Measurements from ENCODE around the gene IER5L. TPM values are rescaled to one million over a fixed set of nuclear protein-coding genes. Genes with fewer than 3 reads are reported as not detected.
A peak's percentile ranks its signal among the peaks of the same experiment; 100 is the strongest.
"Not testable (repeated sequence)": the region's sequence is repeated elsewhere in the genome, so short reads cannot be mapped to it uniquely, and the experiment has no call there.

The IER5L gene
- total RNA-seq, 1 donor from 2014 or later = 33.8 TPM

- no peak for FAIRE-seq
- DNase-seq (ENCODE audit: low spot score in 2 of 2) = no peak
Measured at GRCh38 chr9:129141066-129142041, 36.7 kb downstream of the IER5L start.

DNA sequence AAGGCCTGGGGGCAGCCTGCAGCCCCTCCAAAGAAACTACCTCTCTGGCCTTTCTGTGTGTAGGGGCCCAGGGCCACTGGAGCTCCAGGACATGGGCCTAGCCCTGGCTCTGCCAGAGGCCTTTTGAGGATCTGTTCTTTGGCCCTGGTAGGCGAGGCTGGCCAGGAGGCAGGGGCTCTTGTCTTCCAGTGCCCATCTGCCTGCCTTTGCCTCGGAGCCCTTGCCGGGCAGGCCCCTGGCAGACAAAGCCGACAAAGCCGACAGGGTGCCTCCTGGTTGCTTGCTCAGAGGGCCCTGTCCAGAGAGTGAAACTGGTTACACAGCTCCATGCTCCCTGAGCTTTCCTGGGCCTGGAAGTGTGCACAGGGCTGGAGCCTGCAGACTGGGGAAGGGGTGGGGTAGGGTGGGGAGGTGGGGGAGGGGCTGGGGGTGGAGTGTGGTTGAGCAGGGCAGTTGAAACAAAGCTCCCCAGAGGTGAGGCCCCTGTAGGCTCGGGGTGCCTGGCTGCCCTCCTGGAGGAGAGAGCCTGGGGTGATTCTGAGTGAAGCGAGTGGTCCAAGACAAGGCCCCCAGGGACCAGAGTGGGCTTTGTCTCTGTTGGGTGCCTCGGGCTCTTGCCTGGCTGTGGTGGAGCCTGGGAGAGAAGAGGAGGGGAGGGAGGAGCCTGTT, 37.5 kb downstream of the IER5L start:
- FAIRE-seq (no peak), DNase-seq (ENCODE audit: low spot score in 2 of 2) (no peak)

GRCh38 chr9:129139993-129140396, 38.1 kb downstream of the IER5L start:
- no peak for FAIRE-seq
- DNase-seq (ENCODE audit: low spot score in 2 of 2) = peak; percentile 74 to 84

- FAIRE-seq (peak; percentile 13), DNase-seq (ENCODE audit: low spot score in 2 of 2) (peak; percentile 62 to 83)
Measured at GRCh38 chr9:129139233-129139992, 38.6 kb downstream of the IER5L start.

- DNase-seq (ENCODE audit: low spot score in 2 of 2) (no peak), FAIRE-seq (no peak)
Measured at GRCh38 chr9:129138476-129139232, 39.4 kb downstream of the IER5L start.

DNA sequence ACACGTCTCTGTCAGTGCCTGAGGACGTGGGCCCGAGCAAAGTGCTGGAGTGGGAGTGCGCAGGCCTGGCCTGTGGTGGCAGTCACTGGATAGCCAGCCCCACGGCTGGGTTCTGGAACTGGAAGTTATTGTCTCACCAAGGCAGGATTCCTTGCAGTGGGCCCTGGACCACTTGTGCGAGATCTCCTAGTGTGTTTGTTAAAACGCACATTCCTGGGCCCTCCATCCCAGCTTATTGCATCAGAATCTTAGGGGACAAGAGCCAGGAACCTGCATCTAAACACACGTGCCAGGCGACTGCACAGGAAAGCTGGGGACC, 40.0 kb downstream of the IER5L start:
- DNase-seq (ENCODE audit: low spot score in 2 of 2) (no peak), FAIRE-seq (no peak)

DNA sequence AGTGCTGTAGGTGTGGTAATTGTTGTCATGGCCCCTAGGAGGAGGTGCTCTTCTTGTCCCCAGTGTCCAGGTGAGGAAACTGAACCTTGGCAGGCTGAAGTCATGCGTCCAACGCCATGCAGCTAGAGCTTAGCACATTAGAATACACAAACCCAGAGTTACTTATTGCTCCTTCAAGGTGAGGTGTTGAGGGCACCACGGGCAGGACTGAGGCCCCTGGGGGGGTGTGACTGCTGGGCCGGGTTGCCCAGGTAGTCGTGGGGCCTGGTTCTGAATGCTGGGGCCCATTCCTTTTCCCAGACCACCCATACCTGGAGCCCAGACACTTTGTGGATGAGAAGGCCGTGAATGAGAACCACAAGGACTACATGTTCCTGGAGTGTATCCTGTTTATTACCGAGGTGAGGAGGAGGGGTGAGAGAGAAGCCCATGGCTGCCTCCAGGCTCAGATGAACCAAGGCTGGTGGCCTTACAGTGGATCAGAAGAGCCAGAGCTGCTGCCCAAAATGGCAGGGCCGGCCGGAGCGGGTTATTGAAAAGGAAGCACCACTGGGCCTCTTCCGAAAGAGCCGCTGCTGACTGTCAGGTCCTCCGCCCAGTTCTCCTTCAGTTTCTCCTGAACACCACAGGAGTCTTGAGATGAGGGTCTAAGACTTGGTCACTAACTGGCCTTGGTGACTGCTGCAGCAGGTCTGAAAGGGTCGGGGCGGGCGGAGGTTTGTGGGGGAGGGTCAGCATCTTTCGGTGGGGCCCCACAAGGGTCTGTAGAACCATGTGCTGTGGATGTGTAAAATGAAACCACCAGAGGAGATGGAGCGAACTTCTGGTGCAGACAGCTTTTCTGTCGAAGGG, 40.5 kb downstream of the IER5L start:
- DNase-seq (ENCODE audit: low spot score in 2 of 2) (no peak), FAIRE-seq (no peak)

- no peak for FAIRE-seq
- no peak for DNase-seq (ENCODE audit: low spot score in 2 of 2)
Measured at GRCh38 chr9:129136446-129137035, 41.5 kb downstream of the IER5L start.

DNA sequence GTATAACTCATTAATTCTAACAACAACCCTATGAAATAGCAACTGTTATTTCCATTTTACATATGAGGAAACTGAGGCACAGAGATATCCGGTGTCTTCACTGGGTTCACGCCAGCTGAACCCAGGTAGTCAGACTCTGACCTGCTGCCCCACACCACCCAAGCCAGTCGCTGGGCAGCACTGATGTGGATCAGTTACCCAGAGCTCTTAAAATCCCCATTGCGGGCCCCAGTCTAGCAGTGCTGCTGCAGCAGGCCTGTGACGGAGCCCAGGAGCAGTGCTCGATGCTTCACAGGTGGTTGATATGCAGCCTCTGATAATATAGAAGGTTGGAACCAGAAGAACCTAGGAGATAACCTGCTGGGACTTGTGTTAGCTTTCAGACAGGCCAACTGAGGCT, 42.6 kb downstream of the IER5L start:
- no peak for FAIRE-seq
- DNase-seq (ENCODE audit: low spot score in 2 of 2) = no peak

- no peak for FAIRE-seq
- DNase-seq (ENCODE audit: low spot score in 2 of 2) = no peak
Measured at GRCh38 chr9:129133082-129133481, 45.0 kb downstream of the IER5L start.

DNA sequence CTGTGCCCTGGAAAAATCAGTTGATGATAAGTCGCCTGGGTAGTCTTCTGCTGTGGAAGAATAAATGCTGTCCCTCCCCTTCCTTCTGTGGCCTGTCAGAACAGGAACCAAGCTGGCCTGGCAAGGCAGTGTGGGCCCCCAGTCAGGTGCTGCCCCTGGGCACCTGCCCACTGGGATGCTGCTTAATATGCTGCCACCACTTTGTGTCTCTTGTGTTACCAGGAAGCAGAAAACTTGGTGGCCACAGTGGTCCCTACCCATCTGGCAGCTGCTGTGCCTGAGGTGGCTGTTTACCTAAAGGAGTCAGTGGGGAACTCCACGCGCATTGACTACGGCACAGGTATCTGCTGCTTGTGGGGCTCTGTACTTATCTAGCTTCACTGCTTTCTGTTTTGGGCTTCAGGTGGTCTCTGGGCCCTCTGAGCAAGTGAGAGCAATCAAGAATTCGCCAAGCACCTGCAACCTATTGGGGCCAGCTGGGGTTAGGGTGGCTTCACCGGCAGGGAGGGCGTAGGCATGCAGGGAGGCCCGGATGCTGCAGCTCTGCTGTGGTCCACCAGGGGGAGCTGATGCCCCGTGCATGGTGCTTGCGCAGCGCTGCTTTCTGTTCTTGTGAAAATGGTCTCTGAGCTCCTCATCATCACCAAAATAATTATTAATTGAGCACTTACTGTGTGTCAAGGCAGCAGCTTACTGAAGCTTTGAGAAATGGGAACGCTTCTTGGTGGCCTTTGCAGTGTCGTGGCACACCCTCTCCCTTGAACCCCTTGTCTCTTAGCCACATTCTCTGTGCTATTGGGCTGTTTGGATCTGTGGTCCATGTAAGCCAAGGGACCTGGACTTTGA, 46.5 kb downstream of the IER5L start:
- FAIRE-seq (no peak), DNase-seq (ENCODE audit: low spot score in 2 of 2) (peak in 1 of 2 donors; percentile 83)

DNA sequence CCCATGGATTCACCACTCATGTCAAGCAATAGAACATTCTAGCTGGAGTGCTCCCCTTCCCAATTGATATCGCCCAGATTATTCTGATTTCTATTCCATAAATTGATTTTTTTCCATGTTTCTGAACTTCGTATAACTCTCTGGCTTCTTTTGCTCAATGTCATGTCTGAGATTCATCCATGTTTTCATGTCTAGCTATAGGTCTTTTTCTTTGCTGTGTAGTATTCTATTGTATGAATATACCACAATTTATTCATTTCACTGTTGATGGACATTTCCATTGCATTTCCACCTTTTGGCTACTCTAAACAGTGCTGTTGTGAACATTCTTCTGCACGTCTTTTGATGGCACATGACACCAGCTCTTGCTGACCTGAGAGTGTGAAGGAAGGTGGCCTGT, 47.3 kb downstream of the IER5L start:
- FAIRE-seq (no peak), DNase-seq (ENCODE audit: low spot score in 2 of 2) (no peak)

GRCh38 chr9:129130271-129130670, 47.8 kb downstream of the IER5L start:
- FAIRE-seq; DNase-seq (ENCODE audit: low spot score in 2 of 2): not testable (repeated sequence)

DNA sequence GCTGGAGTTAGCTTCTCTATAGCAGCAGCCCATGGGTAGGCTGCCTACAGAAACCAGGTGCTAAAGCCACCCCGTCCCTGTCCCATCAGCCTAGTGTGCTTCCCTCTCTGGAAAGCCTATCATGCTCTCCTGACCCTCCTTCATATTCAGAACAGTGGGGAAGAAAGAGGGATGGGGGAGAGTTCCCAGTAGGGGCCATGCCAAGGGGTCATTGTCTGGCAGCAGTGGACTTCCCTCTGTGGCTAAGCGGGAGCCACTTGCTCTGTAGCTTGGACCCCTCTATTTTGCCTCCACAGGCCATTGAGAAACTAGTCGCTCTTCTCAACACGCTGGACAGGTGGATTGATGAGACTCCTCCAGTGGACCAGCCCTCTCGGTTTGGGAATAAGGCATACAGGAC, 49.4 kb downstream of the IER5L start:
- FAIRE-seq = no peak
- no peak for DNase-seq (ENCODE audit: low spot score in 2 of 2)

DNA sequence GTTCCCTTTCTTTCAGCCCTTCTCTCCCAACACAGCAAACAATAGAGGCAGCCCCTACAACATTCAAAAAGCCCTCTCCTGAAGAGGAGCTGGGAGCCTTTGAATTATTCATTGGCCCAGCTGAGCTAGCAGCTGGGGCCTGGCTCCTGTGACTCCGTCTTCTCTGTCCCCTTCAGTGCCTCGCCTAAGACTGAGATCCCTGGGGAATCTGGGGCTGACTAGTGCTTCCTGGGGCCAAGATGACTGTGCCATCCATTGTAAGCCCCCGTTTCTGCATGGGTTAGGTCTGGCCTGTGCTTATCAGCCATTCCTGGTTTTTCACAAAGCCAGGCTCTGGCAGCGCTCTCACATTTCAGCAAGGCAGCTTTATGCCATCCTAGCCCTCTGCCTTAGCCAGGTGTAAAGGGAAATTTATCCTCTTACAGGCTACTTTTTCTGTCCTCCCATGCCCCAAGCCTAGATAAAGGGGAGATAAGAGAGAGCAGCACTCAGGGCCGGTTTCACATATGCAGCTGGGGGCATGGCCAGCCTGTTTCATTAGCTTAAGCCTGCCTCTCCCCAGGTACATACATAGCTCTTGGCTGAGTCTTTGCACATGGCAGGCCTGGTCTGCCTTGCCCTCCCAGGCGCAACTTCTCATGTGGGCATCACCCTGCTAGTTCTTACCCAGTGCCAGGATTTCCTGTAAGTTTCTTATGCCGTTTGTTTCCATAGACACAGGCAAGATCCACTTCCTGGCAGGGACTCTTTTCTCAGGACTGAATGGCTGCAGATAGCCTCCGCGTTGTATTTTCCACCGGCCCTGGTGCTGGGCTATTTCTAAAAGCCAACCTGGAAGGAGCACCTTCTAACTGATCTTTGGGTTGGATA, 51.1 kb downstream of the IER5L start:
- FAIRE-seq (no peak), DNase-seq (ENCODE audit: low spot score in 2 of 2) (no peak)

Data from frontal cortex (tissue), 4 donors.